K562 (cell line): Measurements from ENCODE around the gene ANXA1.

ENCODE experiments used
- CTCF ChIP-seq, 3 experiments: IDR thresholded peaks in 2 of 3; conservative IDR thresholded peaks in 1 of 3; 2 replicates each; pipeline ENCODE4 v1.5.1; 2011 to 2012; ENCODE audit warnings: low read length in 3 of 3, mild to moderate bottlenecking in 3 of 3, control low read depth in 2 of 3, improper control_type of control experiment in 1 of 3, inconsistent platforms in 1 of 3, low read depth in 1 of 3, mixed read lengths in 1 of 3, moderate library complexity in 1 of 3; ENCODE audit not compliant: insufficient read depth in 2 of 3
- ELF1 ChIP-seq: fragments of 200-800 bp; sonication (Bioruptor generic); IDR thresholded peaks from 2 replicates; pipeline ENCODE4 v1.6.1; 2016; ENCODE audit warnings: missing genetic modification characterization, missing compliant biosample characterization
- FOXA3 ChIP-seq, 2 experiments: fragments of 450-650 bp in 1 of 2; sonication (generic) in 1 of 2; formaldehyde crosslinking; IDR thresholded peaks in 1 of 2; conservative IDR thresholded peaks in 1 of 2; 2 replicates each; pipeline versions ENCODE4 v1.4.0 to v1.8.0; 2020 to 2022; ENCODE audit warnings: mild to moderate bottlenecking in 2 of 2, missing genetic modification reagents in 1 of 2
- GTF3C2 ChIP-seq: IDR thresholded peaks from 3 replicates; pipeline ENCODE4 v1.6.1; 2011; ENCODE audit warnings: borderline replicate concordance, mild to moderate bottlenecking, moderate library complexity; ENCODE audit not compliant: insufficient read length; ENCODE audit errors: extremely low read depth
- HDAC2 ChIP-seq: fragments of 450-650 bp; IDR thresholded peaks from 2 replicates; pipeline ENCODE4 v1.6.1; 2016; ENCODE audit warnings: mild to moderate bottlenecking

GRCh38 chr9:73121375-73121935 is 30.2 kb upstream of the ANXA1 start:
- TF ChIP-seq GTF3C2 = no peak
- no peak for TF ChIP-seq ELF1
- TF ChIP-seq CTCF (IDR thresholded peaks at IDR 0.05 in 2 of 3, conservative IDR thresholded peaks at IDR 0.05 in 1 of 3; ENCODE audit: insufficient read depth in 2 of 3, low read depth in 1 of 3, low read length in 3 of 3) = no peak
- TF ChIP-seq FOXA3 (CRISPR knock-in tag; conservative IDR thresholded peaks at IDR 0.05 in 1 of 2, IDR thresholded peaks at IDR 0.05 in 1 of 2) = no peak
- TF ChIP-seq HDAC2 = no peak
